Activated CD4-positive, CD25-positive, alpha-beta regulatory T cell treated with anti-CD3 and anti-CD28 coated beads, Interleukin-2, amount 50 U/mL, for 72 hours (primary cell): Measurements from ENCODE around the gene NEIL1.
"Not testable (repeated sequence)": the region's sequence is repeated elsewhere in the genome, so short reads cannot be mapped to it uniquely, and the experiment has no call there.

Experiments used
- DNase-seq: peaks from one replicate; pipeline ENCODE4 v3.0.0; 2021

The NEIL1 gene

DNA sequence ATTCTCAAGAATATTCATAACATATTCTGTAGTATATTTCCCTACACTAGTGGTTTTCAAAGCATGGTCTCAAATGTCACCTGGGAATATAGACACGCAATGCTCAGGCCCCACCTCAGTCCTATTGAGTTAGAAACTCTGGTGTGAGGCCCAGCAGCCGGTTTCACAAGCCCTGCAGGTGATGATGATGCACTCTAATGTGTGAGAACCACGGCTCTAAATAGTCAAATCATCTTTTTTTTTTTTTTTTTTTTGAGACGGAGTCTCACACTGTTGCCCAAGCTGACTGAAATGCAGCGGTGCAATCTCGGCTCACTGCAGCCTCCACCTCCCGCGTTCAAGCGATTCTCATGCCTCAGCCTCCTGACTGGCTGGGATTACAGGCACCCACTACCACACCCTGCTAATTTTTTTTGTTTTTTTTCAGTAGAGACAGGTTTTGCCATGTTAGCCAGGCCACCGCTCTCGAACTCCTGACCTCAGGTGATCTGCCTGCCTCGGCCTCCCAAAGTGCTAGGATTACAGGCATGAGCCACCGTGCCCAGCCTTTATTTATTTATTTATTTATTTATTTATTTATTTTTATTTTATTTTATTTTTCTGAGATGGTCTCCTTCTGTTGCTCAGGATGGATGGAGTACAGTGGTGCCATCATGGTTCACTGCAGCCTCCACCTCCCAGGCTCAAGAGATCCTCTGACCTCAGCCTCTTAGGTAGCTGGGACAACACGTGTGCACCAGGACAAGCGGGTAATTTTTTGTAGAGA lies 13.0 kb upstream of the NEIL1 start:
- not testable (repeated sequence) for DNase-seq

DNA sequence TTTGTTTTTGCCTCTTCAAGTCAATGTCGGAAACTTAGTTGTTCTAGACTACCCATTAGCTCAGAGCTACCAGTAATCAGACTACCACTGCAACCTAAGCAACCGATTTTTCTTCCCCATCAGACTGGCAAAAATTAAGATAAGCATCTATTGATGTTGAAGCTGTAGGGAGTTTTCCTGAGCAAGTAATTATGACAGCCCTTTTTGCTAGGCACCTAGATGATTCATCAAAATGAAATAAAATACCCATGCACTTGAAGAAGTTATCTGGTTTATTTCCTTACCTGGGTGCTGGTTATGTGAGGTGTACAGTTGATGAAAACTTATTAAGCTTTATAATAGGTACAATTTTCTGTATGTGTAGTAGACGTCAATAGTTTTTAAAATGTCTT lies 11.5 kb upstream of the NEIL1 start:
- no peak for DNase-seq

DNA sequence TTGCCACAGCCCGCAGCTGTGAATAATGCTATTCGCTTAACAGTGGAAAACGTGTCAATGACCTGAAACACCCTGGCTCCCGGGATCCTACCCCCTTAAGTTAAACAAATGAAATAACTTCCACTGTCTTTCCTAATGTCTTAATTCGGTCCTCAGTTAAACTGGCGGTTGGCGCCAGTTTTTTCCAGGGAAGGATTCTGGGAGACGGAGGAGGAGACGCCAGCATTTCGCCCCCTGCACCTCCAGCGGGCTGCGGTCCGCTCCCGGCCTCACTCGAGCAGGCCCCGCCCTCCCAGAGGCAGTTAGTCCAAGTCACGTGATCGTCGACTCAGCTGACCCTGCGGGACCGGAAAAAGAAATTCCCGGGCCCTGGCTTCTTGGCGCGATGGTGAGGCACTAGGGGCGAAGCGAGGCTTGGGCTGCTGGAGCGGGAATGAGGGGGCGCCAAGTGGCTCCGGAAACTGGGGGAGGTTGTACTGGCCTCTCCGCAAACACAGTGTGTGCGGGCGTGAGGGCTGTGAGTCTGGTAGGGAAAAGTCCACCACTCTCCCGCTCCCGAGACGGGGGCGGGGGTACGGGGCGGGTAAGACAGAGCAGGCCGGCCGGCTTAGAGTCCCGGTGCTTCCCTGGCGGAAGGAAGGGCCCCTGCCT lies 11.0 kb upstream of the NEIL1 start, which contains the start of gene COMMD4:
Gene COMMD4, plus strand, starts transcription at position 359 of the 651 bp plus-strand sequence. Its CDS starts 27 bp downstream, at position 386.
- peak; percentile 82 for DNase-seq

DNA sequence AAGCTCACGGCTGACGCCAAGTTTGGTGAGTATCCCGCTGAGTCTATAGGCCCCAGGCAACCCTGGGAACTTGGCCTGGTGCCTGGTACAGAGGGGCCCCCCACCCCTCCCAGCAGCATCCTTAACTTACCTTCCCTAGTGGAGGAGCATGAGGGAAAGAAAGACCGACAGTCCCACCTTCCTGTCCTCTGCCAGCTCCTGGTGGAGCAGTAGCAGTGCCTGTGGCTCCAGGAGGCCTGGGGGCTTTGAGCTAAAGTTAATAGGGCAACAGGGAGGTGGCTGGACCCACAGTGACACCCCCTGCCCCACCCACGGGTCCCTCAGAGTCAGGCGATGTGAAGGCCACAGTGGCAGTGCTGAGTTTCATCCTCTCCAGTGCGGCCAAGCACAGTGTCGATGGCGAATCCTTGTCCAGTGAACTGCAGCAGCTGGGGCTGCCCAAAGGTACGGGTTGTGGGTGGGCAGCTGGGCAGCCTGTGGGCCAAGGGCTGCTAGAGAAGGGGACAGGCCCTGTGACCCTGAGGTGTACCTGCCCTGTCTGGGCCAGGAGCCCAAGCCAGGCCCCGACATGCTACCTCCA lies 8.1 kb upstream of the NEIL1 start:
- no peak for DNase-seq

DNA sequence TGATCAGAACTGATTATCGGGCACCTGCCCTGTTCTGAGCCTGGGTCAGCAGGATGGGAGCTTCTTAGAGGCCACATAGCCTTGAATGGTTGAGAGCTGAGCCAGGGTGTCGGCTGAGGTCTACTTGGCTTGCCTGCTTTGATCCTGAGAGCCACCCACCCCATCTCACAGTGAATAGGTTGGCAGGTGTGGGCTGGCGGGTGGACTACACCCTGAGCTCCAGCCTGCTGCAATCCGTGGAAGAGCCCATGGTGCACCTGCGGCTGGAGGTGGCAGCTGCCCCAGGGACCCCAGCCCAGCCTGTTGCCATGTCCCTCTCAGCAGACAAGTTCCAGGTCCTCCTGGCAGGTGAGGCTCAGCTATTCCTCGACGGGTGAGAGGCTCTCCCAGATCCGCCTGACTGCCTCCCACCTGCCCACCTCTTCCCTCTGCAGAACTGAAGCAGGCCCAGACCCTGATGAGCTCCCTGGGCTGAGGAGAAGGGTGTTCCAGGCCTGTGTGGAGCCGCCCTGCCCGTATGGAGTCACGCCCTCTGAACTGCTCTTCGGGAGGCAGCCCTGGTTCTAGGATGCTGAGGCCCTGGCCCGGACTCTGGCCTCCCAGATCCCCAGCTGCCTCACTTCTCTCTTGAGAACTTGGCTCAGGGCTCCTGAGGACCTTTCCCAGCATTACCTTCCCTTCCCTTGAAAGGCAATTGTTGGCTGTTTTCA lies 7.2 kb upstream of the NEIL1 start:
- no peak for DNase-seq

DNA sequence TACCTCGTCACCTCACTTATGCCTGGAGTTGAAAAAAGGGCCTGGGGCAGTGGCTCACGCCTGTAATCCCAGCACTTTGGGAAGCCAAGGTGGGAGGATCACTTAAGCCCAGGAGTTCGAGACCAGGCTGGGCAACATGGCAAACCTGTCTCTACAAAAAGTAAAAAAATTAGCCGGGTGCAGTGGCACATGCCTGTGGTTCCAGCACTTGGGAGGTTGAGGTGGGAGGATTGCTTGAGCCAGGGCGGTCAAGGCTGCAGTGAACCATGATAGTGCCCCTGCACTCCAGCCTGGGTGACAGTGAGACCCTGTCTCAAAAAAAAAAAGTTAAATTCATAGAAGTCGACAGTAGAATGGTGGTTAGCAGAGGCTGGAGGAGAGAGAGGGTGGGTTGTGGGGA lies 4.6 kb upstream of the NEIL1 start:
- no peak for DNase-seq

DNA sequence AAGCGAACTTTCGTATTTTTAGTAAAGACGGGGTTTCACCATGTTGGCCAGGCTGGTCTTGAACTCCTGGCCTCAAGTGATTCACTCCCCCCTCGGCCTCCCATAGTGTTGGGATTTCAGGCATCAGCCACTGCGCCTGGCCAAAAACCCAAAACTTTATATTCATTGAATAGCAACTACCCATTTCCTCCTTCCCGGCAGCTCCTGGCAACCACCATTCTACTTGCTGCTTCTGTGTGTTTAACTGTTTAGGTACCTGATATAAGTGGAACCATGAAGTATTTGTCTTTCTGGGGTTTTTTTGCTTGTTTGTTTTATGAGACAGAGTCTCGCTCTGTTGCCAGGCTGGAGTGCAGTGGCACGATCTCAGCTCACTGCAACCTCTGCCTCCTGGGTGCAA lies 2.9 kb upstream of the NEIL1 start:
- peak; percentile 17 for DNase-seq

DNA sequence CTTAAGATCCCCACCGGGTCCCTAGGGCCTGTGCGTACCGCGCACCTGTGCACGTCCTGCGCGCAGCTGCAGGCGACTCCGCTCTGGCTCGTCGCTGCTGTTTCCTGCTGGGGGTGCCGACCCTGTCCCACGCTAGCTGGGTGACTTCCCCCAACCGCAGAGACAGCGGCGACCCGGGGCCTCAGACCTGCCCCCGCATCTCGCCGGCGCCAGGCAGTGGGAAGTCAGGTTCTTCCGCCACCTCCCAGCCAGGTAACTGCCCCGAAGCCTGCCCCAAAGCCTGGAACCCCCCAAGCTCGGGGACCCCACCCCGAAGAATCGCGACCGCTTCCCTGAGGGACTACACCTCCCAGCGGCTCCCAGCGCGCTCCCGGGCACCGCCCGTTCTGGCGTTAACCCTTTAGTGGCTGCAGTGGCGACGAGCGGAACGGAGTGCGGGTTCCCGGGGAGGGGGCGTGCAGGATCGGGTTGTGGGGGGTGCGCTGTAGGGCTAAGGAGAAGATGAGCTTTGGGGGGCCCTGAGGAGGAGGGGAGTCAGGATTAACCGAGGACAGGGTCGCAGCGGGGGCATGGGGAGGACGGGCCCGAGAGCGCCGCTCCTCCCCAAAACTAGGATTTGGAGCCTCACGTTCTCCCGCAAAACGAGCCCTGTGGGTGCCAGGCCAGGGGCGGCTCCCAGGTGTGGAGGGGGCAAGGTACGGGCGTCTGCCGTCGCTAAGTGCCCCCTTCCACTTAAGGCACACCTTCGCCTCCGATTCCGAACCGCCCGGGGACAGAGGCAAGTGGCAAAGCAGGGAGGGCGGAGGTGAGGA lies 589 bp downstream of the NEIL1 start:
- DNase-seq = peak; percentile 51

DNA sequence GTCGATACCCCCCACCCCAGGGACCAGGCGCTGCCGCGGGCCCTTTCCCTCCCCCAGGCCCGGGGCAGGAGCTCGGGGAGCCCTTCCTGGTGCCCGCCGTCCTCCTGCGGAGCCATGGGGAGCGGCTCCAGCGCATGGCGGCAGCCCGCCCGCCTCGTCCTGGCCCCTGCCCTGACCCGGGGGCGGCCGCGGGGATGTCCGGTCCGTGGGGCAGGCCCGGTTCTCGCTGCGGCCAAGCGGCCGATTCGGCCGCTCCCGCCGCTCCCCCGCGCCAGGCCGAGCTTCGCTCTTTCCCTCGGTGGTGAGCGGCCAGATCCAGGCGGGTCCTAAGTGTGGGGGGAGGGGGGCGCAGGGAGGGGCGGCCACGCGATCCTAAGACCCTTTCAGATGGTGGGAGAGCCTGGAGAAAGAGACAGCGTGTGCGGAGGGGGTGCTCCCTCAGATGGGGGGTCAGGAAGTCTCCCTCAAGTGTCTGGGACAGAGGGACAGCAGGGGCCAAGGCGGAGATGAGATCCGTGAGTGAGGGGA lies 1.3 kb downstream of the NEIL1 start:
- DNase-seq = no peak

DNA sequence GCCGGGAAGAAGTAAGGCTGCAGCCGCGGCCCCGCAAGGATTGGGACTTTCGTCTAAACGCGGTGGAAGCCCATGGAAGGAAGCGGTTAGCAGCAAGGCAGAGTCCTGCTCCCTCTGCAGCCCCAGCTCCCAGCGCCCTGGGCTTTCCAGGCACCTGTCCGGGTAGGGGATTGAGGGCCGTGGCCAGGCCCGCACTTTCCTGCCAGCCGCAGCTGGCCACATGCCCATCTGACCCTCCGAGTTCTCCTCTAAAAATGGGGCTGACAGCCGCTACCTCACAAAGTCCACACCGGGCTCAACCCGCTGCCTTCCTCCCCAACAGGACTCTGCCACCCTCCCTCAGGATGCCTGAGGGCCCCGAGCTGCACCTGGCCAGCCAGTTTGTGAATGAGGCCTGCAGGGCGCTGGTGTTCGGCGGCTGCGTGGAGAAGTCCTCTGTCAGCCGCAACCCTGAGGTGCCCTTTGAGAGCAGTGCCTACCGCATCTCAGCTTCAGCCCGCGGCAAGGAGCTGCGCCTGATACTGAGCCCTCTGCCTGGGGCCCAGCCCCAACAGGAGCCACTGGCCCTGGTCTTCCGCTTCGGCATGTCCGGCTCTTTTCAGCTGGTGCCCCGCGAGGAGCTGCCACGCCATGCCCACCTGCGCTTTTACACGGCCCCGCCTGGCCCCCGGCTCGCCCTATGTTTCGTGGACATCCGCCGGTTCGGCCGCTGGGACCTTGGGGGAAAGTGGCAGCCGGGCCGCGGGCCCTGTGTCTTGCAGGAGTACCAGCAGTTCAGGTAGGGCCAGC lies 1.9 kb downstream of the NEIL1 start:
- peak; percentile 30 for DNase-seq

DNA sequence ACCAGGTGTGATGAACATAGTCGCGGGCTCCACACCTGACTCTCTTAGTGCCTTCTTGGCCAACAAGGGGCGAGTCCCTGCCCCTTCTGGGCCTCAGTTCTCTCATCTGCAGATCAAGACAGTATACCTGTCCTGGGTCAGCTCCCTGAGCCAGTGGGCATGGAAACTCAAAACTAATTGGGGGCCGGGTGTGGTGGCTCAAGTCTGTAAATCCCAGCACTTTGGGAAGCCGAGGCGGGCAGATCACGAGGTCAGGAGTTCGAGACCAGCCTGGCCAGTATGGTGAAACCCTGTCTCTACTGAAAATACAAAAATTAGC lies 2.5 kb downstream of the NEIL1 start:
- not testable (repeated sequence) for DNase-seq

DNA sequence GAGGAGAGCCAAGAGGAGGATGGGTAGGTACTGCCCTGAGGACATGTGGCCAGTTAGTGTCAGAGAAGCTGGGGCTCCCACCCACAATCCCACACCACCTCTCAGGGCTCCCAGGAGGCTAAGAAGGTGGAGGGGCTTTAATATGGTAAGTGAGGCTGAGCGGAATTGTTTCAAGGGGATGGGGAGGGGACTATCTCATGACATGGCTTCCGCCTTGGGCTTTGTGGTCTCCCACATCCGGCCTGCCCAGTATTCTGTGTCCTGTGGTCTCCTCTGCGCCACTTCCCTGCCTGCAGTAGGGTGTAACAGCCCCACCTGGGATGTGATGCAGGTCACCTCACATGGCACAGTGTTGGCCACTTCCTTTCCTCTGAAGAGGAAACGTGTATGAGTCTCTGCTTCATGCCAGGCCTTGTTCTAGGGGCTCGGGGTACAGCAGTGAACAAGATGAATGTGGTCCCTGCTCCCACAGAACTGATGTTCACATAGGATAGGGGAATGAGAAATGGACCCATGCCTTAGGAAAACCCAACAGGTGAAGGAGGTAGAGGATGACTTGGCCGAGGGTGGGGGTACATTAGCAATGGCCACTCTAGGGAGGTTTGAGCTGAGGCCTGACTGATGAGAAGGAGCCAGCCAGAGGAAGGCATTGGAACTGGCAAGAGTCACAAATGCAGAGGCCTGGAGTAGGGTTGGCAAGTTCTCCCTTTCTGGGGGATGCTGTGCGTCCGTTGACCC lies 3.2 kb downstream of the NEIL1 start:
- DNase-seq = peak; percentile 79

DNA sequence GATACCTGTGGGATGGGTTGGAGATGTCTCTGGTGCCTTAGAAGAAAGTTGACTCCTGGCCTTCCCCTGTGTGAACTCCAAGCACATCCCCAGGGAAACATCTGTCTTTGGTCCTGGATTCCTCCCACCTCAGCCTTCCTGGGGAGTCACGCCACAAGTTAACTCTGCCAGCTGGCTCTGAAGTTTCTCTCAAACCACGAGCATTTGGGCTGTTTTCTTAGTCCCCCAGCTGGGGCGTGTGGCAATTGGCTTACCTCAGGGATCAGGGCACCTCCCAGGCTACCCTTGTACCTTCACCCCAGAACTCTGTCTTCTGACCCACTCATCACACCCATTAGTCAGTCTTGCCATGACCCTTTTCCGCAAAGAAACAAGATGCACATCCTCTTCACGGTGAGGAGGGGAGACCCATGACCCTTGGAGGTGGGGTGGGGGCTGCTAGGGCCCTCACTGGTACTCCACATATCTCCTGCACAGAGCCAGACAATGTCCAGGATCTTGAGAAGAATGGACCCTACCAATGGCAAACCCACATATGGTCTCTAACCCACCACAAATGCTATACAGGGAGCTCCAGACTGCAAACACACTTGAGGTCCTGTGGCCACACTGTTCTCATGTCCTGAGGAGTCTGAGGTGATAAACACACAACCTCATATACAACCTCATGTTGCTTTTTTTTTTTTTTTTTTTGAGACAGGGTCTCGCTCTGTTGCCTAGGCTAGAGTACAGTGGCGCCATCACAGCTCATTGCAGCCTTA lies 3.9 kb downstream of the NEIL1 start:
- DNase-seq = no peak

DNA sequence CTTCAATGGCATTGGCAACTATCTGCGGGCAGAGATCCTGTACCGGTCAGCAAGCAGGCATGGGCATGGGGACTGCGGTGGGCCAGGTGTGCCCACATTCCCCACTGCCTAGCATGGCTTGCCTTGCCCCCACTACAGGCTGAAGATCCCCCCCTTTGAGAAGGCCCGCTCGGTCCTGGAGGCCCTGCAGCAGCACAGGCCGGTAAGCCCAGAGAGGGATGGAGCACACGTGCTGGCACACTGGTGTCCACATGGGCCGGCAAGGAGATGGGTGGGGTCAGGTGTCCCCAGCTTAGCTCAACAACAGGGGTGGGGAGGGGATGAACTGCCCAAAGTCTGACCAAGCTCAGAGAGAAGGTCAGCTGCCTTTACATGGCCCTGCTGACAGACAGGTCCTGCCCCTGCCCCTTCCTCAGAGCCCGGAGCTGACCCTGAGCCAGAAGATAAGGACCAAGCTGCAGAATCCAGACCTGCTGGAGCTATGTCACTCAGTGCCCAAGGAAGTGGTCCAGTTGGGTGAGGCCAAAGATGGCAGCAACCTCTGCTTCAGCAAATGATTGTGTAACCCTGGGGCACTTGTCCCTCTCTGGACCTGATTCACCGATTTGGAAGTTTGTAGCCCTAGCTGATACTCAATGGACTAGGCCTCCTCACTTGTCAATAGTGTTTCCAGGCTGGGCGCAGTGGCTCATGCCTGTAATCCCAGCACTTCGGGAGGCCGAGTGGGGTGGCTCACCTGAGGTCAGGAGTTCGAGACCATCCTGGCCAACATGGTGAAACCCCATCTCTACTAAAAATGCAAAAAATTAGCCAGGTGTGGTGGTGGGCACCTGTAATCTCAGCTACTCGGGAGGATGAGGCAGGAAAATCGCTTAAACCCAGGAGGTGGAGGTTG lies 5.6 kb downstream of the NEIL1 start:
- no peak for DNase-seq

DNA sequence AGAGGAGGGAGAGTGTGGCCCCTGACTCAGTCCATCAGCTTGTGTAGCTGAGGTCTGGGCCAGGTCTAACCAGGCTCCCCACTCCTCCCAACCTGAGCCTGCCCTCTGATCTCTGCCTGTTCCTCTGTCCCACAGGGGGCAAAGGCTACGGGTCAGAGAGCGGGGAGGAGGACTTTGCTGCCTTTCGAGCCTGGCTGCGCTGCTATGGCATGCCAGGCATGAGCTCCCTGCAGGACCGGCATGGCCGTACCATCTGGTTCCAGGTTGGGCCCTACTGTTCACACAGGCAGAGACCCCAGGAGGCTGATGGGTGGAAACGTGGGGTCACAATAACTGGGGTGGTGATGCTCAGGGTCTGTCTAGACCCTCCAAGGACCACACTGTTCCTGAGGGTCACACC lies 6.8 kb downstream of the NEIL1 start:
- no peak for DNase-seq

DNA sequence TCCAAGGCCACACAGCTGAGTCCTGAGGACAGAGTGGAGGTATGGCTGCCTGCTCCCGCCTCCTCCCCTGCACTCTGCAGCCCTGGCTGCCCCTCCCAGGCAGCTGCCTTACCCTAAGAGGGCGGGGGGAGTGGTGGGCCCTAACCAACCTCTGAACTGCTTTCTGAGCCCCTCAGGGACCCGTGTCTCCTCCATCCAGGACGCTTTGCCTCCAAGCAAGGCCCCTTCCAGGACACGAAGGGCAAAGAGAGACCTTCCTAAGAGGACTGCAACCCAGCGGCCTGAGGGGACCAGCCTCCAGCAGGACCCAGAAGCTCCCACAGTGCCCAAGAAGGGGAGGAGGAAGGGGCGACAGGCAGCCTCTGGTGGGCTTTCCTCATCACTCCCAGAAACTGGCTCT lies 7.6 kb downstream of the NEIL1 start:
- no peak for DNase-seq

DNA sequence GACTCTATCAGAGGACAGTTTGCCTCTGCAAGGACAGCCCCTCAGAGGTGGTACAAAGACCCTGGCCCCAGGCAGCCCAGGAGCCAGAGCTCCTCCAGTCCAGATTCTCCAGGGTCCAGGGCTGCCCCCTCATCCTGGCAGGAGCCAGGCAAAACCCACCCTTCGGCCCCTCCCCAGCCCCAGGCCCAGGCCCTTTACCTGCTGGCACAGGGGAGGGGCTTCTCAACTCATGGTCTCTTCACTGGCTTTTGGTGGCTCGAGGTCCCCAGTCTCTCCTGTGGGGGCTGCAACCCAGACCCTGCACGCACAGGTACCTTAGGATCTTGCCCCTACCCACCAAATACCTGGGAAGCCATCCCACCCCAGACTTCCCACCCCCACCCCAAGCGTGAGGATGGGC lies 8.5 kb downstream of the NEIL1 start:
- DNase-seq = no peak

DNA sequence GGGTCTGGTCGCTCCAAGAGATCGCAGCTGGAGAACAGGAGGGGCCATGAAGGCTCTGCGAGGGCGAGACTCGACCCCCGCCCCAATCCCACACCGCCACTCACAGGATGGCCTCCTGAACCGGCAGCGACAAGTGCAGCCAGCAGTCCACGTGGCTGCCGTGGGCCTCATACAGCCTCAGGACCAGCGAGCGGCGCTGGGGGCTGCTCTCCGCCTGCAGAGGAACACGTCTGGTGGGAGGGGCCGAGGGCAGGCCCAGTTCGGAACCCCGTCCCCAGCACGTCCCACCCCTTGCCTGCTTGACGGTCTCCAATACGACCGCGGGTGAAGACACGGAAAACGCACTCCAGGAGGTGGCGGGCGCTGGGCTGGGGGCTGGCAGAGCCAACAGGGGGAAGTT lies 9.2 kb downstream of the NEIL1 start:
- DNase-seq = no peak

DNA sequence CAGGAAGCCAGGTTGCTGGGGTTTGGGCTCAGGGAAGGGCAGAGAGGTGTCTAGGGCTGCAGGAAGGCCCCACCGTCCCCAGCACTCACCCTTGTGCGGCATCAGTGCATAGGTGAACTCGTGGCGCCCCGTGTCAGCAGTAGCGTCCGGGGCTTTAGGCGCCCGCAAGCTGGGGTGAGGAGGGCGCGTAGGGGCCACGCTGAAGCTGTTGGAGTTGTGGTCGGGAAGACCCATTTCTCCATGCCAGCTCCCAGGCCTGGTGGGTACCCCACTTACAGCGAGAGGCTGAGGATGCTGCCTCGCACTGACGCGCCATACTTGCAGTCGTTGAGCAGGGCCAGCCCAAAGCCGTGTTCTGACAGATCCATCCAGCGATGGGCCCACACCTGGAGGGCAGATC lies 9.7 kb downstream of the NEIL1 start:
- DNase-seq = no peak
